22Rv1 (cell line): Measurements from ENCODE around the gene AP3M1.

Experiments
- H3K27ac ChIP-seq: fragments of 450-650 bp; 2 replicates; pipeline ENCODE4 v1.5.1; 2017
- CTCF ChIP-seq: fragments of 450-650 bp; IDR thresholded peaks from 2 replicates; pipeline ENCODE4 v1.5.1; 2017; ENCODE audit warnings: mild to moderate bottlenecking
- ZFX ChIP-seq: fragments of 450-650 bp; IDR thresholded peaks from 2 replicates; pipeline ENCODE4 v1.6.1; 2017; ENCODE audit warnings: antibody characterized with exemption, borderline replicate concordance

AP3M1 gene

DNA sequence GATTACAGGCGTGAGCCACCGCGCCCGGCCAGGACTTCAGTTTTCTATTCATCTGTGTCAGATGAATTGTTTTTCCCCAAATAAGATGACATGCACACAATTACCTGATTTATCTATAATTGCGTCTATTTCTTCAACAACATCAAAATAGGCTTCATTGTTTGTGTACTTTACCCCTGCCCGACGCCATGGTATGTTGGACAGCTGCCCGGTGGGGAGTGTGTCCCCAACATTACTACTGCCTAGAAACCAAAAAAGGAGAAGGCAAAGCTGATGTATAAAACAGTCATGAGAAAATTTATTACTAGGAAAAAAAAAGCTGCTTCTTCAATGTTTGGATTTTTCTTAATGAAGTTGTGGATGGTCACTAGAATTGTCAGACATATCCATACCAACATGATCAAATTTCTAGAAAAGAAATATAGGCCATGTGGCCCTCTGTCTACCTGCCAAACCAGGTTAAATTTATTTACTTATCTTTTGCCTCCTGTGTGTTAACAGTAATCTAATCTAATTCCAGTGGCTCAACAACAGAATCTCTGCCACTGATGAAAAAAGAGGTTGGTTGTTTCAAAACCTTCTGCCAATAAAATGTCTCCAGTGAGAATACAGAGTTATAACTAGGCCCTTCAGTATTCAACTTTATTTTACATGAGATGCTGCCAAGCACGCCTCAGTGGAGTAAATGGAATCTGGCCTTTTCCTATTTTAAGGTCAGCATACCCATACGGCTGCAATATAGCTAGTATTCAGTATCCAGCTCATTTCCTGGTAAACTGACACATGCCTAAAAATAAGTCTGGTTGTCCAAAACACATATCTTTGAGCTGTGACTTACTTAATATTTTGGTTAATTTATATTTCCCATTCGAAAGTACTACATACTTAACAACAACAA lies 16.5 kb downstream of the AP3M1 start:
- H3K27ac ChIP-seq: no peak overlapping the region
- no peak for TF ChIP-seq CTCF
- TF ChIP-seq ZFX: no peak

- H3K27ac ChIP-seq: no peak overlapping the region
- TF ChIP-seq CTCF (no peak), ZFX (no peak)
These were observed 27.5 kb downstream of the AP3M1 start for GRCh38 chr10:74123081-74123480.

DNA sequence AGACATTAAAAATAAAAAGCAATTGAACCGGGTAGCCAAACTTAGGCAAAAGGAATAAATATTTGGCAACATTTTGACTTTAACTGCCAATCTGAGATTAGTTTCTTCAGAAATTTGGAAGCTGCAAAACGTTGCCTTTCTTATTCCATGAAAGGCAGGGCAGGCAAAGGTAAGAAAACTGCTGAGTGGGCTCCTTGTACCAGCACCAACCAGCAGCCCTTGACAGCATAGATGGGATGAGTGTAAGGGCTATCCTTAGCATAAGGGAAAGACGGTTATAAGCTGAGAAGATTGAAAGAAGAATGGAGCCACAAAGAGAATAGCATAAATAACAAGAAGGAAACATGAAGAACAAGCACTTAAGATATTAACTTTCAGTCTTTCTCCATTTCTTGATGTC lies 28.6 kb downstream of the AP3M1 start:
- H3K27ac ChIP-seq: no peak overlapping the region
- TF ChIP-seq CTCF (no peak), ZFX (no peak)

- no peak overlapping the region for H3K27ac ChIP-seq
- TF ChIP-seq ZFX: no peak
- TF ChIP-seq CTCF: no peak
These were observed 29.3 kb downstream of the AP3M1 start for GRCh38 chr10:74121368-74121767.

DNA sequence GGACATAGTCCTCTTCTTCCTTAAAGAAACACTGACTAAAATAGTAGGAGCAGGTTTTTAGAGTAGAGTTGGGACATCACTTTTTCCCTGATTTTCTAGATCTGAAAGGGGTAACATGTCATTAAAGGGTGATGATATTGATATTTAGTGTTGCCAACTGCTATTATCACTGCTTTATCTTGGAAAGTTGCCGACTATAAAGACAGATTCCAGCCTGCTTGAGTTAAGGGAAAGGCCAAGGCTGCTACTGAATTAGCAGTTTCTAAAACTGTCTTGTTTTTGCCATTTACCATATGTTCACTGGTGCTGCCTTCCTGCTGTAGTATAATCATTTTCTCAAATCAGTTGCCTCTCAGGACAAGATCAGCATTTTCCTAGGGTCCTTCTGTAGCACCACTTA lies 29.7 kb downstream of the AP3M1 start:
- TF ChIP-seq ZFX (no peak), CTCF (no peak)
- H3K27ac ChIP-seq: no peak overlapping the region

DNA sequence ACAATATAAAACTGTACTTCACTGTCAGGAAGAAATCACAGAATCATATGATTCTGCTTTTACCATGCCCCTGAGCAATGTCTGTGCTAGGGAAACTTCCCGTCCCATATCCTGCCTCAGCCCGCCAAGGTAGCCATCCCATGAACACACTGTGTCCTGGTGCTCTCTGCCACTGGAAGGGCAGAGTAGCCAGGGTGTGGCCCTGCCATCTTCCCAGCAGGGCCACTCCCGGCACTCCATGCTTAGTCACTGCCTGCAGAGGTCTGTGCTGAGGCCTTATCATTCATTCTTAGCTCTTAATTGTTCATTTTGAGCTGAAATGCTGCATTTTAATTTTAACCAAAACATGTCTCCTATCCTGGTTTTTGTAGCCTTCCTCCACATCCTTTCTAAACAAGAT lies 31.8 kb downstream of the AP3M1 start:
- no peak for TF ChIP-seq CTCF
- TF ChIP-seq ZFX: no peak
- peak overlapping the region; percentile 31; the same call in 1 of the 2 replicates for H3K27ac ChIP-seq

DNA sequence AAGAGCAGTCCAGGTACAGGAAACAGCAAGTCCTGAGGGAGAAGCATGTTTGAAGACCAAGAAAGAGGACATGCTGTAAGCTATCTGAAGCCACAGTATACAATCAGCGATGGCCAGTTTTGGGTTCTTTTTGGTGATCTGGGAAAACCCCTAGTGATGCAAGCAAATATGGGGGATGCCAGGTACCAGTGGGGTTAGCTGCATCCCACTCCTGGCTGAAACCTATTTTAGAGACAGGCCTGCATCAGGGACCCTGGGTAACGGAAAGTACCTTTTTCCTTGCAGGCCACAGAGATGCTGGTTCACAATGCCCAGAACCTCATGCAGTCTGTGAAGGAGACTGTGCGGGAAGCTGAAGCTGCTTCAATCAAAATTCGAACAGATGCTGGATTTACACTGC lies 32.9 kb downstream of the AP3M1 start:
- H3K27ac ChIP-seq: no peak overlapping the region
- TF ChIP-seq ZFX (no peak), CTCF (no peak)
